ENCODE measurements around the gene NUDT9.
"Not testable (repeated sequence)": the region's sequence is repeated elsewhere in the genome, so short reads cannot be mapped to it uniquely, and the experiment has no call there.

NUDT9 gene

GRCh38 chr4:87422104-87423052 is at the start of gene NUDT9:
NUDT9 (plus strand) TSS chr4:87422573; CDS start chr4:87422906, 333 bp downstream.
- in situ Hi-C loops (cut with HindIII; ENCODE audit: low pct_ligation_motif_present, low pct_unique_long_range_greater_than_20kb, low sequenced_read_pairs), result no loop called here
- DNase-seq, result peak; percentile 94

- peak; percentile 63 for DNase-seq
- in situ Hi-C loops (cut with HindIII; ENCODE audit: low pct_ligation_motif_present, low pct_unique_long_range_greater_than_20kb, low sequenced_read_pairs), result no loop called here
Measured at GRCh38 chr4:87375719-87376291, 46.6 kb upstream of the NUDT9 start.

GRCh38 chr4:87377816-87378215 is 44.6 kb upstream of the NUDT9 start:
- in situ Hi-C loops (cut with HindIII; ENCODE audit: low pct_ligation_motif_present, low pct_unique_long_range_greater_than_20kb, low sequenced_read_pairs), result no loop called here
- DNase-seq, result no peak

- no peak for DNase-seq
- in situ Hi-C loops (cut with HindIII; ENCODE audit: low pct_ligation_motif_present, low pct_unique_long_range_greater_than_20kb, low sequenced_read_pairs), result no loop called here
Measured at GRCh38 chr4:87382116-87382515, 40.3 kb upstream of the NUDT9 start.

- in situ Hi-C loops (cut with HindIII; ENCODE audit: low pct_ligation_motif_present, low pct_unique_long_range_greater_than_20kb, low sequenced_read_pairs), result no loop called here
- no peak for DNase-seq
Measured at GRCh38 chr4:87382931-87383330, 39.4 kb upstream of the NUDT9 start.

GRCh38 chr4:87384466-87385132 is 37.8 kb upstream of the NUDT9 start:
- in situ Hi-C loops (cut with HindIII; ENCODE audit: low pct_ligation_motif_present, low pct_unique_long_range_greater_than_20kb, low sequenced_read_pairs), result not testable (repeated sequence)

GRCh38 chr4:87387237-87387636 is 35.1 kb upstream of the NUDT9 start:
- no peak for DNase-seq
- in situ Hi-C loops (cut with HindIII; ENCODE audit: low pct_ligation_motif_present, low pct_unique_long_range_greater_than_20kb, low sequenced_read_pairs), result no loop called here

More at GRCh38 chr4:87384466-87385132, 37.8 kb upstream of the NUDT9 start:
- not testable (repeated sequence) for DNase-seq

GRCh38 chr4:87388901-87389300 is 33.5 kb upstream of the NUDT9 start:
- no peak for DNase-seq
- in situ Hi-C loops (cut with HindIII; ENCODE audit: low pct_ligation_motif_present, low pct_unique_long_range_greater_than_20kb, low sequenced_read_pairs), result no loop called here

GRCh38 chr4:87390055-87390454 is 32.3 kb upstream of the NUDT9 start:
- DNase-seq; in situ Hi-C loops (cut with HindIII; ENCODE audit: low pct_ligation_motif_present, low pct_unique_long_range_greater_than_20kb, low sequenced_read_pairs): not testable (repeated sequence)

GRCh38 chr4:87390551-87390890 is 31.9 kb upstream of the NUDT9 start:
- no peak for DNase-seq

GRCh38 chr4:87390891-87391575 is 31.3 kb upstream of the NUDT9 start, which contains the start of gene HSD17B11:
HSD17B11 (minus strand) TSS chr4:87391188; CDS start chr4:87391070, 118 bp downstream.
- in situ Hi-C loops (cut with HindIII; ENCODE audit: low pct_ligation_motif_present, low pct_unique_long_range_greater_than_20kb, low sequenced_read_pairs), result no loop called here
- peak; percentile 92 for DNase-seq

More at GRCh38 chr4:87390551-87390890, 31.9 kb upstream of the NUDT9 start:
- in situ Hi-C loops (cut with HindIII; ENCODE audit: low pct_ligation_motif_present, low pct_unique_long_range_greater_than_20kb, low sequenced_read_pairs), result no loop called here

- in situ Hi-C loops (cut with HindIII; ENCODE audit: low pct_ligation_motif_present, low pct_unique_long_range_greater_than_20kb, low sequenced_read_pairs), result no loop called here
- no peak for DNase-seq
Measured at GRCh38 chr4:87391576-87392054, 30.8 kb upstream of the NUDT9 start.

GRCh38 chr4:87392183-87392582 is 30.2 kb upstream of the NUDT9 start:
- DNase-seq, result no peak
- in situ Hi-C loops (cut with HindIII; ENCODE audit: low pct_ligation_motif_present, low pct_unique_long_range_greater_than_20kb, low sequenced_read_pairs), result no loop called here

GRCh38 chr4:87395073-87395472 is 27.3 kb upstream of the NUDT9 start:
- in situ Hi-C loops (cut with HindIII; ENCODE audit: low pct_ligation_motif_present, low pct_unique_long_range_greater_than_20kb, low sequenced_read_pairs); DNase-seq: not testable (repeated sequence)

GRCh38 chr4:87395851-87396250 is 26.5 kb upstream of the NUDT9 start:
- DNase-seq; in situ Hi-C loops (cut with HindIII; ENCODE audit: low pct_ligation_motif_present, low pct_unique_long_range_greater_than_20kb, low sequenced_read_pairs): not testable (repeated sequence)

- in situ Hi-C loops (cut with HindIII; ENCODE audit: low pct_ligation_motif_present, low pct_unique_long_range_greater_than_20kb, low sequenced_read_pairs), result no loop called here
- peak; percentile 10 for DNase-seq
Measured at GRCh38 chr4:87399148-87399547, 23.2 kb upstream of the NUDT9 start.

- DNase-seq, result no peak
- in situ Hi-C loops (cut with HindIII; ENCODE audit: low pct_ligation_motif_present, low pct_unique_long_range_greater_than_20kb, low sequenced_read_pairs), result no loop called here
Measured at GRCh38 chr4:87399954-87400353, 22.4 kb upstream of the NUDT9 start.

- in situ Hi-C loops (cut with HindIII; ENCODE audit: low pct_ligation_motif_present, low pct_unique_long_range_greater_than_20kb, low sequenced_read_pairs); DNase-seq: not testable (repeated sequence)
Measured at GRCh38 chr4:87403732-87404131, 18.6 kb upstream of the NUDT9 start.
